Progenitor cell of endocrine pancreas (in vitro differentiated cells): ENCODE data around the gene ARV1. TPM values are rescaled to one million over a fixed set of nuclear protein-coding genes. Genes with fewer than 3 reads are reported as not detected.

Experiments used
- DNase-seq: peaks from one replicate; pipeline ENCODE4 v3.0.0; 2021; ENCODE audit warnings: low spot score; ENCODE audit not compliant: unreplicated experiment
- H3K27ac Mint-ChIP-seq: 2 replicates; pipeline ENCODE4 v1.8.0; 2021; ENCODE audit warnings: mild to moderate bottlenecking, moderate library complexity, mixed read lengths
- H3K27me3 Mint-ChIP-seq: 2 replicates; pipeline ENCODE4 v1.8.0; 2021; ENCODE audit warnings: mixed read lengths
- H3K36me3 Mint-ChIP-seq: 2 replicates; pipeline ENCODE4 v1.8.0; 2022; ENCODE audit warnings: mixed read lengths; ENCODE audit not compliant: insufficient read depth
- H3K4me1 Mint-ChIP-seq: 2 replicates; pipeline ENCODE4 v1.8.0; 2021; ENCODE audit warnings: low read depth, mixed read lengths
- H3K4me3 Mint-ChIP-seq: 2 replicates; pipeline ENCODE4 v1.8.0; 2021; ENCODE audit warnings: low read depth, mild to moderate bottlenecking, moderate library complexity, mixed read lengths
- H3K9me3 Mint-ChIP-seq: 2 replicates; pipeline ENCODE4 v1.8.0; 2021; ENCODE audit warnings: low read depth, mixed read lengths
- CTCF ChIP-seq: fragments of 200-600 bp; sonication (generic); IDR thresholded peaks from one replicate; pipeline ENCODE4 v1.5.0; 2021; ENCODE audit warnings: antibody characterized with exemption, mild to moderate bottlenecking; ENCODE audit not compliant: unreplicated experiment
- total RNA-seq: library from RNA; stranded (reverse); gene quantifications from 2 replicates; pipeline ENCODE4 v1.2.1, GENCODE V29; 2021

Gene ARV1
- total RNA-seq, 1 donor from 2014 or later = 14.4 TPM

GRCh38 chr1:230965535-230965934 is 13.4 kb upstream of the ARV1 start:
- peaks cover 14% of the 10 kb centered on the region for H3K4me1 Mint-ChIP-seq
- H3K27me3 Mint-ChIP-seq = no peaks in the 10 kb centered on the region
- no peak for TF ChIP-seq CTCF
- DNase-seq = no peak
- no peak overlapping the region for H3K4me3 Mint-ChIP-seq
- H3K36me3 Mint-ChIP-seq = peaks cover 4% of the 10 kb centered on the region
- no peak overlapping the region for H3K27ac Mint-ChIP-seq
- H3K9me3 Mint-ChIP-seq = peaks cover 5% of the 10 kb centered on the region

GRCh38 chr1:230966358-230966873 is 12.5 kb upstream of the ARV1 start:
- DNase-seq = no peak
- Mint-ChIP-seq H3K9me3 (peaks cover 5% of the 10 kb centered on the region), H3K36me3 (peaks cover 2% of the 10 kb centered on the region), H3K27ac (no peak overlapping the region), H3K4me1 (peaks cover 14% of the 10 kb centered on the region), H3K27me3 (no peaks in the 10 kb centered on the region), H3K4me3 (no peak overlapping the region)
- no peak for TF ChIP-seq CTCF

DNA sequence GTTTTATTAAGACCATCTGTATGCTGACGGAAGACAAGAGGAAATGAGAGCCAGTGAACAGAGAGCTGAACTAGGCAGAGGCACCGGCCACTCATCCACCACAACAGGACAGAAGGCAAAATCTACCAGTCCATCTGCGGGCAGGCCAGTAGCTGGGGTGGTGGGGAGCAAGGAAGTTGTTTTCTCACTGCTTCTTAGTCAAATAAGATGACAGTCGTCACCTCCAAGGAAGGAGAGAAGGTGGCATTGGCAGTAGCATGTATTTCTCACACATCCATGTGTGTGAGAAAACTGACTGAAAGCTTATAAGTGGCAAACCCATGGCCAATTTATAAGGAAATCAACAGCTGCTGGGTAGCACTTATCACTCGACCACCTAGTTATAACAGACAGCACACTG is 8.5 kb upstream of the ARV1 start:
- Mint-ChIP-seq H3K27me3 (no peaks in the 10 kb centered on the region), H3K27ac (no peak overlapping the region), H3K36me3 (peaks cover 1% of the 10 kb centered on the region), H3K4me1 (peaks cover 19% of the 10 kb centered on the region), H3K9me3 (peaks cover under 1% of the 10 kb centered on the region), H3K4me3 (no peak overlapping the region)
- no peak for DNase-seq
- no peak for TF ChIP-seq CTCF

- no peak for TF ChIP-seq CTCF
- Mint-ChIP-seq H3K36me3 (peaks cover 1% of the 10 kb centered on the region), H3K4me1 (peaks cover 20% of the 10 kb centered on the region), H3K9me3 (no peaks in the 10 kb centered on the region), H3K4me3 (no peak overlapping the region), H3K27me3 (no peaks in the 10 kb centered on the region), H3K27ac (no peak overlapping the region)
- no peak for DNase-seq
Measured at GRCh38 chr1:230971771-230972170, 7.1 kb upstream of the ARV1 start.

DNA sequence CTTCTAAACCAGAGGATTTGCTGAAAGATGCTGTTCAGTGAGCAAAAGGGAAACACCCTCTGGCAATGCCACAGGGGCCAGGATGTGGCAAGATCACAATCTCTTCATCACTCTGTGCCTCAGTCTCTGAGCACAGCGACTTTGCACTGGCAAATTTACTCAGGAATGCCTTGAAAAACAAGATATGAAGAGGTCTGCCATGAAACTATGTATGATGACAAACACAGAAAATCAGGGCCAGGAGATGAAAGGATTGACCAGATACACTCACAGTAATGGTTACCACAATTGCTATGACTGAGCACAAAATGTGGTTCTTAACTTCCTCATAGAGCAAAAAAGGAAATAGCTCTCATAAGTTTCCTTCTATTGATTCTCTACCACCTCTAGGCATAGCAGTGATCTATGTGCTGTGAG is 6.0 kb upstream of the ARV1 start:
- Mint-ChIP-seq H3K4me3 (no peak overlapping the region), H3K4me1 (peaks cover 26% of the 10 kb centered on the region), H3K36me3 (peaks cover 1% of the 10 kb centered on the region), H3K27ac (no peak overlapping the region), H3K9me3 (no peaks in the 10 kb centered on the region), H3K27me3 (no peaks in the 10 kb centered on the region)
- DNase-seq = no peak
- TF ChIP-seq CTCF = no peak
